Globus pallidus (tissue), 1 donor: Measurements from ENCODE around the gene TRIM73.
"Not testable (repeated sequence)": the region's sequence is repeated elsewhere in the genome, so short reads cannot be mapped to it uniquely, and the experiment has no call there.

Experiments used
- DNase-seq: peaks from one replicate; pipeline ENCODE4 v3.0.0-alpha.2; 2015; ENCODE audit warnings: low spot score

The TRIM73 gene

DNA sequence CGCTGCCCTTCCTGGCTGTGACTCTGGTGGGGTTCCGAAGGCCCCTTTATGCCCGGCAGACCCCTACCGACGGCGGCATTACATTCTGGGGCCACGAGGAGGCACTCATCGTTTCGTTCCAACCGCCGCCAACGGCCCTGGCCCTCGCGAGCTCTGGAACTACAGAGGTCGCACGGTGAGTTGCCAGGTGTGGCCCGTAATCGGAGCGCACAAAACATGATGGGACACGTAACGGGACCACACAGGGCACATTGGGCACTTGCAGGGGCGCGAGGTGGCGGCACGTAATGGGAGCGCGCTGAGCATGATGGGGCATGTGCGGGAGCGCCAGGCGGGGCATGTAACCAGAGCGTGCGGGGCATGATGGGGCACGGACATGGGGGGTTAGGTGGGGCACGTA, at the start of gene TRIM73:
Gene TRIM73 (plus strand): TSS at position 301 of the 400 bp plus-strand sequence. CDS start 3,305 bp downstream, outside the sequence.
- DNase-seq, result not testable (repeated sequence)

DNA sequence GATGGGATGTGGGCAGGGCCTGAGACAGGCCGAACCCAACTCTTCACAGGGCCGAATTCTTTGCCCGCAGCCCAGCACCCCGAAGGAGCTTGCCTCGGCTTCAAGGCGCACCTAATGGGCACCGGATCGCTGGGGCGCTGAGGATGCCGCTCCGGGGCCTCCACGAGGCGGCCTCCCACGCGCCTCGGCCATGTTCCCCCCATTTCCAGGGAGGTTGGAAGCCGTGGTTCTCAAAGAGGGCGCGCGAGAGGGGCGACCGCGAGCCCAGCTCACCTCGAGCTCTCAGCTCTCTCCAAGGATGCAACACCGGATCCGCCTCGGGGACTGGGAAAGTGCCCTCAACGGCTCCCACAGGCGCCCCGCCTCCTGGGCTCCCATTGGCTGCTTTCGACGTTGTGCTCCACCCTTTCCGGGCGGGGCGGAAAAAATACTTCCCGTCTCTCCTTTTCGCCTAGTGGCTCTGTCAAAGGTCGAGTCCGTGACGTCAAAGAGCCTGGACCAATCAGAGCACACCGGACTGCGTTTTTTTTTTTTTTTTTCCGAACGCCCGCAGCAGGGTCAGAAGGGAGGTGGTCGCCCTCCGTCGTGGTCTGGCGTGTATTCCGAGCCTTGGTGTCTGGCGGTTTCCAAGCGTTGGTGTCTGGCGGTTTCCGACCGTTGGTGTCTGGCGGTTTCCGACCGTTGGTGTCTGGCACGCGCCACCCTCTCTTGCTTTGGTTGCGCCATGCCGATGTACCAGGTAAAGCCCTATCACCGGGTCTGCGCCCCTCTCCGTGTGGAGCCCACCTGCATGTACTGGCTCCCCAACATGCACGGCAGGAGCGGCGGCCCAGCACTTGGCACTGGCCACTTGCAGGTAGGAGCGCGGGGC, 36.5 kb upstream of the TRIM73 start:
- not testable (repeated sequence) for DNase-seq

DNA sequence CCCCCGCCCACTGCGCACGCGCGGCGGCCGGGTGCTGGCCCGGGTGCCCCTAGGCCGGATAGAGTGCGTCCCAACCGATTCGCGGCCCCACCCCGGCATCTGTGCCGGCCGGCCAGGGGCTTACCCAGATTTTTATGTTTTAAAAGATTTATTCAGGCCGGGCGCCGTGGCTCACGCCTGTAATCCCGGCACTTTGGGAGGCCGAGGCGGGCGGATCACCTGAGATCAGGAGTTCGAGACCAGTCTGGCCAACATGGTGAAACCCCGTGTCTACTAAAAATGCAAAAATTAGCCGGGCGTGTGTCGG, 35.9 kb upstream of the TRIM73 start:
- not testable (repeated sequence) for DNase-seq

DNA sequence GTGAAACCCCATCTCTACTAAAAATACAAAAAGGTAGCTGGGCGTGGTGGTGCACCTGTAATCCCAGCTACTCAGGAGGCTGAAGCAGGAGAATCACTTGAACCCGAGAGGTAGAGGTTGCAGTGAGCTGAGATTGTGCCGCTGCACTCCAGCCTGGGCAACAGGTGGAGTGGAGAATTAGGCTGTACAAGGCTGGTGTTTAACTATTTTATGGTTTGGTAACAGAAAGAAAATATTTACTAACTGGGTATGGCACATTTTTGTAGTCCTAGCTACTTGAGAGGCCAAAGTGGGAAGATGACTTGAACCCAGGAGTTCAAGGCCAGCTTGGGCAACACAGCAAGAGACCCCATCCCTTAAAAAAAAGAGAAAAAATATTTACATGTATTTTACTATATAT, 31.4 kb upstream of the TRIM73 start:
- DNase-seq, result not testable (repeated sequence)

DNA sequence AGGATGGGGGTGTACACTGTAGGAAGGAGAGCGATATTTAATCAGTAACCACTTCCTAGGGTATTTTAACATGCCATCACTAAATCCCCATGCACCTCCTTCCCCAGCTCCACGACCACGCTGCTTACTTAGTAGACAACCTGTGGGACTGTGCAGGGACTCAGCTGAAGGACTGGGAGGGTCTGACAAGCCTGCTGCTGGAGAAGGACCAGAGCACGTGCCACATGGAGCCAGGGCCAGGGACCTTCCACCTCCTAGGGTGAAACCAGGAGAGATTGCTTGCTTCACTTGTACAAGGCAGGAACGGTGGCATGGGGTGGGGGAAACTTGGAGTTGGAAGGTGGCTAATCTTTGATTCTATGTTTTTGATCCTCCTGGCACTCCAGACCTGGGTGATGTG, 28.8 kb upstream of the TRIM73 start:
- not testable (repeated sequence) for DNase-seq

DNA sequence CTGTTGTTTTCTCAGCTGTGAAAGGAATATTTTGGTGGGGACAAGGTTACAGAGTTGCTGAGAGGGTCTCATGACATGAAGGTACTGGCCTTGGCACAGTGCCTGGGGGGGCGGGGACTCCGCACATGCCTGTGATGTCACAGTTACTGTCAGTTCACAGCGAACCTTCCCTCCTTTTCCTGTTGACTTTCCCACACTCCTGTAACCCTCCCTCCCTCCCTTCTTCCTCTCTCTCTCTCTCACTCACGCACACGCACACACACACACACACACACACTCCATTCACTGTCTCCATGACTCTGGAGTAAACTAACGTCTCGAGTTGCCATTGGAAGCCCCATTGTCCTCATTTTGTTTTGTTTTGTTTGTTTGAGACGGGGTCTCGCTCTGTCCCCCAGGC, 28.1 kb upstream of the TRIM73 start:
- DNase-seq, result not testable (repeated sequence)

DNA sequence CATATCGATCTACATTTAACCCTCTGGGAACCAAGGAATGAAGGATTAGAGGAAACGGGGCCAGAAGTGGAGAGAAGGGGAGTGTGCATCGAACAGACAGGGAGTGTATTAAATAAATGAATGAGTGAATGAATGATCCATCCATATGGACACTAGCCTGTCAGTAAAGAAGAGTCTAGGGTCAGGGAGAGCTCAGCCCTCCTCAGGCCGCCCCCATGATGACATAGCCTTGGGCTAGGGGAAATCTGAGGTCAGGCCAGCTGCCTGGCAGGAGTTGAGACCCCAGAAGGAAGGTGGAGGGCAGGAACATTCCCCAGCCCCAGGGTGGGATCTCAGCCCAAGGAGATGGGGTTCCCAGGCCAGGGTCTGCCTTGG, 21.3 kb upstream of the TRIM73 start:
- not testable (repeated sequence) for DNase-seq

DNA sequence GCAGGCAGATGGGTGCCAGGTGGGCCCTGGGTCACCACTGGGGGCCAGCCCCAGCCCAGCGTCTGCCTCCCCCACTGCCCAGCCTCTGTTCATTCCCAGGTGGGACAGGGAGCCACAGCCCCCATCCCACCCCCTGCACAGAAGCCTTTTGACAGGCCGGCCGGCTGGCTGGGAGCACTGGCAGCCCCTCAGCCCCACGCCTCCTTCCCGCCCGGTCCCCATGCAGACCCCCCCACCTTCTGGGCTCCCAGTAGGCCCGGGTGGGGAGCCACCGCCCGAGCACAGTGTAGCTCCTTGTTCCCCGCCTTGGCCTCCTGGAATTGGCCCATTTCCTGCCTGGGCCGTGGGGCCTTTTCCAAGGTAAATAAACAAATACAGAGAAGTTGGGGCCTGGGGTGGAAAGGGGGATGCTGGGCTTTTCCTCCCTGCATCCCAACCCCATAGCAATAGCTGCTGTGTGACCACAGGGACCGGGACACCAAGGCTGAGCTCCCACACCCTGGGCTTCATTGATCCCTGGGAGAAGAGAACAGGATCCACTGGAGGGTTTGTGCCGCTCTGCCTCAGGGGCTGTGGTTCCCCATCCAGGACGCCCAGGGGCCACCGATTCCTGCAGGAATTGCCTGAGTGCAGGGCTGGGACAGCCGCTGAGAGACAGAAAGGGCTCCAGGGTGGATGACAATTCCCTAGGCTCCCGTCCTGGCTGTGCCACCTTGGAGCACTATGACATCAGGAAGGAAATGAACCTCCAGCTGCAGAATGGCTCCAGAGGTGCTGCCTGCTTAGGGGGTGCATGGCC, 20.7 kb upstream of the TRIM73 start:
- not testable (repeated sequence) for DNase-seq

DNA sequence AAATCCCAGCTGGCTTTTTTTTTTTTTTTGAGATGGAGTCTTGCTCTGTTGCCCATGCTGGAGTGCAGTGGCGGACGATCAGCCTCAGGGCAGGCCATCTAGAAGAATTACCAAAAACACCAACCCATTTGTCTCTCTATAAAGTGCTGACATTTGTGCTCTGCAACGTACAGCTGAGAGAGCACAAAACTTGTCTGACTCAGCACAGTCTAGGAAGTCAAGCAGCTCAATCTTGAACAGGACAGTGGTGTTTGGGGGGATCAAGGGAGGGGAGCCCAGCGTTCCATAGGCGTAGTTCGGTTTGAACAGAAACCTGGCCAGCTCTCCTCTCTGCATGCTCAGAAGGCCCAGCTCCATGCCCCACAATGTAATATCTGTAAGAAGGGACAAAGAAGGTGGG, 2.2 kb upstream of the TRIM73 start:
- not testable (repeated sequence) for DNase-seq

DNA sequence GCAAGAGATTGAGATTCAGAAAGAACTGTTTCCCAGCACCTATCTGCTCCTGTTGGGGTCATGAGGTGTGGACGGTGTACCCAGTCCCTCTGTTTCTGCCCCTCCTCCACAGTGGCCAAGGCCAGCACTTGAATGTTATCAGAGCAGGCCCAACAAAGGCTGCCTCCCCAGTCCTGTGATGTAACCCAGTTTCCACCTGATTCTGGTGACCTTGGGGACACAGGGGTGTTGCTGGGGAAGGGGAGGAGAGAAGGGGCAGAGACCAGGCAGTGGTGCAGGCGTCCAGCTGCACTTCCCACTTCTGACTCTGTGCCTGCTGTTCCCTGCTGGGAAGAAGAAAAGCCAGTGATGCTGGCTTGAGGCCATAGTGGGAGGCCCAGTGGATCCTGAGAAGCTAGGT, 2.4 kb downstream of the TRIM73 start:
- not testable (repeated sequence) for DNase-seq

DNA sequence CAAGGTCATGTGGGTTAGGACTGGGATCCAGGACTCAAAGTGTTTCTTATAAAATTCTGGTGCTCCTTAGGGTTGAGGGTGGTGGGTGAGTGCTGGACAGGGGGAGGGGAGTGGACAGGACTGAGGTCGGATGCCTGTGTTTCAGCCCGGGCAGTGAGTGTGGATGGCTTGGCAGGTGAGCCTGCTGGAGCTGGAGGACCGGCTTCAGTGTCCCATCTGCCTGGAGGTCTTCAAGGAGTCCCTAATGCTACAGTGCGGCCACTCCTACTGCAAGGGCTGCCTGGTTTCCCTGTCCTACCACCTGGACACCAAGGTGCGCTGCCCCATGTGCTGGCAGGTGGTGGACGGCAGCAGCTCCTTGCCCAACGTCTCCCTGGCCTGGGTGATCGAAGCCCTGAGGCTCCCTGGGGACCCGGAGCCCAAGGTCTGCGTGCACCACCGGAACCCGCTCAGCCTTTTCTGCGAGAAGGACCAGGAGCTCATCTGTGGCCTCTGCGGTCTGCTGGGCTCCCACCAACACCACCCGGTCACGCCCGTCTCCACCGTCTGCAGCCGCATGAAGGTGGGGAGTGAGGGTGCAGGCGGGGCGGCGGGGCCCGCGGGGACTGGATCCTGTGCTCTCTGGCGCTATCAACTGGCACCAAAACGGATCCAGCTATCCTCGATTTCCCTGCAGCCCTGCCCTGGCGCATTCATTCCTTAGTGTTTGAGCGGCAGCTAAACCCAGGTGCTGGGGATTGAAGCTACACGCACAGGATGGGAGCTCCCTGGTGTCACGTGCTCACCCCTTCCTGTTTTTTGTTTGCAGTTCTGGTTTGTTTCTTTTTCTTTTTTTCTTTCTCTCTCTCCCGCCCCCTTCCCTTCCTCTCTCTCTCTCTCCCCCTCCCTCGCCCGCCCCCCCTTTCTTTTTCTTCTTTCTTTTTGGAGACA, 3.6 kb downstream of the TRIM73 start:
- not testable (repeated sequence) for DNase-seq

DNA sequence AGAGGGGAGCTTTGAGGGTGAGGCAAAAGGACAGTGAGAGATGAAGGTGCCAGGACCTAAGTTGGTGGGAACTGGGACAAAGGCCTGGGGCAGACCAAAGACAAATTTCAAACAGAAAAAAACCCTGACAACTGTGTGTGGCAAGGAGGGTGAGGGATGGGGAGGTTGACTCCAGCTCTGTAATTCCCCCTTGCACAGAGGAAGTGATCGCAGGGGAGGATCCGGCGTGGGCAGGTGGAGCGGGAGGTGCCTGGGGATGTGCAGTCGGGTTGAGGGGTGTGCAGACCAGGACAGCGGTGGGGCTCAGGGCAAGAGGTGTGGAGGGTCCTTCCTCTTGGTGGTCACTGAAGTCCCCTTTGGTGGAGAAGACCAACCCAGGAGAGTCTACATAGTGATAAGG, 5.1 kb downstream of the TRIM73 start:
- DNase-seq, result not testable (repeated sequence)

DNA sequence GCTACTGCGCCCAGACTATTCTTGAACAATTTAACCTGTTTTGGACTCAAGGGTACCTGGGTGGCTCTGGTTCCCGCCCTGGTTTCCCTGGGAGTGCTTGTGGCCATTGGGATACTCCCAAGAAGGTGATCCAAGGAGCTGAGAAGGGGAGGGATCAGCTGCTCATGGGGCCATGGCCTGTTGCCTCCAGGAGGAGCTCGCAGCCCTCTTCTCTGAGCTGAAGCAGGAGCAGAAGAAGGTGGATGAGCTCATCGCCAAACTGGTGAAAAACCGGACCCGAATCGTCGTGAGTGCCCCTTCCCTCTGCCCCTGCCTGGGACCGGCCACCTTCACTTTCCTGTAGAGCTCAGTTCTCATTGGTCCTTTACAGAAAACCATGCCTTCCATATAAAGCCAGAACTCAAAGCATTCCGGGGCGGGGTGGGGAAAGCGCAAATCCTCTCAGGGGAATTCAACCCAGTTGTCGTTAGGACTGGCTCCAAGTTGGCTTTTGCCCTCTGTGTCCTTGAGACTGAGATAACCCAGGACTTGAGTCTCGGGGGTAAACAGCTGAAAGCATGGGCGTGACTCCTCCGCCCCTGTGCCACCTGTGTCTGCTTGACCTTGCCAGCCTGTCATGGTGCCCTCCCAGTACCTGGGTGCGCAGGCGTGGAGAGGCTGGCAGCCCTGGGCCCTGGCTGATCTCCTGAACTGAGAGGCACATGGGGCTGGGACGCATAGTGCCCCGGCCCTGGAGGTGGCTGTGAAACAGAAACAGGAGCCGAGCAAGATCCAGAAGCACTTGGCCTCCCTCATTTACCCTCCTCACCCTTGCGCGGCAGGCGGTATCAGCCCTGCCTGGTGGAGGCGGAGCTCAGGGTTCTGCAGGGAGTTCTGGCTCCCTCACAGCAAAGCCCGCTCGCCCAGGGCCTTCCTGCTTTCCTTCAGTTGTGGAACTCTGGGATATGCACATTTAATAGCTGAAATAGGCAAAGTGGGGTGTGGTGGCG, 8.3 kb downstream of the TRIM73 start:
- DNase-seq, result not testable (repeated sequence)

DNA sequence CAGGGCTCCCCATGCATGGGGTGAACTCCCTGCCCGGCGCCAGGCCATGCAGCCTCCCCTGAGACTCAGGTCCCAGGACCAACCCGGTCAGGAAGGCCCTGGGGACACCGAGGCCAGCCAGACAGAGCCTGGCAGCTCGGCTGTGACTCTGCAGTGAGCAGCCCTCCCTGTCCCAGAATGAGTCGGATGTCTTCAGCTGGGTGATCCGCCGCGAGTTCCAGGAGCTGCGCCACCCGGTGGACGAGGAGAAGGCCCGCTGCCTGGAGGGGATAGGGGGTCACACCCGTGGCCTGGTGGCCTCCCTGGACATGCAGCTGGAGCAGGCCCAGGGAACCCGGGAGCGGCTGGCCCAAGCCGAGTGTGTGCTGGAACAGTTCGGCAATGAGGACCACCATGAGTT, 9.2 kb downstream of the TRIM73 start:
- DNase-seq, result not testable (repeated sequence)

DNA sequence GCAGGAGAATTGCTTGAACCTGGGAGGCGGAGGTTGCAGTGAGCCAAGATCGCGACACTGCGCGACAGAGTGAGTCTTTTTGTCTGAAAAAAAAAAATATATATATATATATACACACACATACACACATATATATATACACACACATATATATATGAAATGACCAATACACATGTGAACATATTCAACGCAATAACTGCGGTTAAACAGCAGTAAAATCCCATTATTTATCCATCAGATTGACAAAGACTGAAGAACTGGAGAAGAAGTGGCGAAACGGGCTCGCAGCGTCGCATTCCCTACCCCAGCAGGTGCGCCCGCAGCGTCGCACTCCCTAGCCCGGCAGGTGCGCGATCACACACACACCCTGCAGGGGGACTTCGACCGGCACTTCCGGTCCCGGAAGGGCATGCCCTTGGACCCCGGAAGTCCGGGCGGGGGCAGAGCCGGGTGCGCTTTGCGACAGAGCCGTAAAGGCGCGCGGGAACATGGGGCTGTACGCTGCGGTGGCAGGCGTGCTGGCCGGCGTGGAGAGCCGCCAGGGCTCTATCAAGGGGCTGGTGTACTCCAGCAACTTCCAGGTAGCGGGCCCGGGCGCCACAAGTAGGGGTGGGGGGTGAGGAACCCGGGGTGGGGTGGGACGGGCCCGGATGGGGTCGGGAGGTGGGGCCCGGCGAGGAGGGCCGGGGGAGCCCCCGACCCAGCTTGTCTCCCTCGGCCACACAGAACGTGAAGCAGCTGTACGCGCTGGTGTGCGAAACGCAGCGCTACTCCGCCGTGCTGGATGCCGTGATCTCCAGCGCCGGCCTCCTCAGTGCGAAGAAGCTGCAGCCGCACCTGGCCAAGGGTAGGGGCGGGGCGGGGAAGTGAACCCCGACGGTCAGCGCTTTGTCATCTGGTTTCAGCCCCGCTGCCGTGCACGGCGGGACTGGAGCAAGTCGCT, 14.7 kb downstream of the TRIM73 start:
- not testable (repeated sequence) for DNase-seq

DNA sequence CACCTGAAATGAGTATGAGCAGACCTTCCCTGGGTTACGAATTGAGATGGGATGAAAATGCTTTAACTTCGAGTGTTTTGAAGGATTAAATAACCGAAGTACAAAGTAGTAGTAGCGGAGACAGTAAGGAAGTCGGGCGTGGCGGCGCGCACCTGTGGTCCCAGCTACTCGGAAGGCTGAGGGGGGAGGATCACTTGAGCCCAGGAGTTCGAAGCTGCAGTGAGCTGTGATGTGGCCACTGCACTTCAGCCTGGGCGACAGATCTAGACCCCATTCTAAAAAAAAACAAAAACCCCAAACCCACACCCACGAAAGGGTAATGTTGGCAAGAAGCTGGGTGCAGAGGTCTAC, 15.4 kb downstream of the TRIM73 start:
- DNase-seq, result not testable (repeated sequence)

DNA sequence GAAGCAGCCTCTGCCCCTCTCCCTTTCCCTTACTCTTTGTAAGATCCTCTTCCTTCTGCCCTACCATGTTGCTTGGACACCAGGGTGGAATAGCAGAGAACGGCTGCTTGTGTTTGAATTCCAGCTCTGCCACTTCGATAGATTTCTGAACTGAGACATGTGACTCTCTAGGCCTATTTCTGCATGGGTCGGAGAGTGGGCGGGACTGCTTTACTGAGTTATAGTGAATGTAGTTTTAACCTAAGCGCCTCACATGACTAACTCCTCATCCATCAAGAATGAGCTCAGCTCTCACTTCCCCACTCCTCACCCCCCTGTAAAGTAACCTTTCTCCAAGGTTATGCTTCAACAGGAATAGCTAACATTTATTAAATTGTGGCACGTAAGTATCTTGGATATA, 18.8 kb downstream of the TRIM73 start:
- DNase-seq, result not testable (repeated sequence)

DNA sequence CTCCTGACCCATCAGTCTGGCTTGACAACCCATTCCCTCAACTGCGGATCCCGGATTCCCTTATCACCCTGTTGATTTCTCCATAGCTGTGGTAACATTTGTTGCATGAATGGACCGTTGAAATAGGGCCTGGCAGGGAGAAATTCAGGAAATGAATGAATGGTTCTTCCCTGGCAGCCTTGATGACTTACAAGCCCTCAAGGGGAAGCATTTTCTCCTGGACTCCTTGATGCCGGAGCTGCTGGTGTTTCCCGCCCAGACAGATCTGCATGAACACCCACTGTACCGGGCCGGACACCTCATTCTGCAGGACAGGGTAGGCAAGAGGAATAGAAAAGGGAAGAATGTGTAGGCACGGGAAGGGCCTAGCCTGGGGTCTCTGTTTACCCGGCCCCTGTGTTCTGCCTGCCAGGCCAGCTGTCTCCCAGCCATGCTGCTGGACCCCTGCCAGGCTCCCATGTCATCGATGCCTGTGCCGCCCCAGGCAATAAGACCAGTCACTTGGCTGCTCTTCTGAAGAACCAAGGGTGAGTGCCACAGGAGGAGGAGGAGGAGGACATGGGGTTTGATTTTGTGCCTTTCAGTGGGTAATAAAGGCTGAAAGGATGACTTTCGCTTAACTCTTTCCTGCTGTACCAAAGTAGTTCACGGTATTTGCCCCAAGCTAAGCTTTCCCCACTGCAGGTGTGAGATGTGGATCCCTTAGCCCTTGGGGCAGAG, 19.4 kb downstream of the TRIM73 start:
- DNase-seq, result not testable (repeated sequence)

DNA sequence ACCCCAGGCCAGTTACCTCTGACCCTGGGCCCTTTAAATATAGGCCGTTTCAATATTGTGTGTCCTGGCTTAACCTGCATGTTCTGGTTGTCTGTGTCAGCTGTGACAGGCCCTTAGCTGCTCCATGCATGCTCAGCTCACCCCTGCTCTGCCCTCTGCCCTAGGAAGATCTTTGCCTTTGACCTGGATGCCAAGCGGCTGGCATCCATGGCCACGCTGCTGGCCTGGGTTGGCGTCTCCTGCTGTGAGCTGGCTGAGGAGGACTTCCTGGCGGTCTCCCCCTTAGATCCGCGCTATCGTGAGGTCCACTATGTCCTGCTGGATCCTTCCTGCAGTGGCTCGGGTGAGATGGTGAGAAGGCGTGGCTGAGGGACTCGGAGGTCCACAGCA, 20.0 kb downstream of the TRIM73 start:
- not testable (repeated sequence) for DNase-seq
